ENCODE data around the gene ZNF219.

GRCh38 chr14:21086908-21087293 is 11.6 kb downstream of the ZNF219 start:
- TF ChIP-seq YY1 (IDR thresholded peaks at IDR 0.05; ENCODE audit: insufficient read depth, insufficient read length) (no peak), SUZ12 (IDR thresholded peaks at IDR 0.05; ENCODE audit: extremely low read depth, insufficient read depth, insufficient read length) (no peak)

Measured in NT2/D1 (cell line).